ENCODE measurements around the gene PANX3. TPM values are rescaled to one million over a fixed set of nuclear protein-coding genes. Genes with fewer than 3 reads are reported as not detected.

PANX3 gene
- total and polyA plus RNA-seq, 2 of the 13 experiments (the other 11 are each of a cell fraction or from before 2014, with no cell fraction given) = not detected

DNA sequence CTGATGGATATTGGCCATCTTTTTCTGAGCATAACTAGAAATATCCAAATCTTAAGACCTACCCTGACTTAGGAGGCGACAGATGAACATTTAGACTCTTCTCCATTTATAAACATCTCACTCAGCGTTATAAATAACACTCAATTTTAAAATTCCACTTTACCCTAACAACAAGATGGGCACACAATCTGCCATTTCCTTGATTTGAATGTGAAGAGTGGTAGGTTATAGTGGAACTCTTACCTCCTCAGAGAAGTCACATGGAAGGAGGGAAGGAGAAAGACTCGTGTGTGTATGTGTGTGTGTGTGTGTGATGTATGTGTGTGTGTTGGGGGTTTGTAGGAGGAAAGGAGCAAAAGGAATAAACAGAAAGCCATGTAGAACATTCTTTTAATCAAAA, 47.3 kb downstream of the PANX3 start (continued):
- TF ChIP-seq, protein P1, sequence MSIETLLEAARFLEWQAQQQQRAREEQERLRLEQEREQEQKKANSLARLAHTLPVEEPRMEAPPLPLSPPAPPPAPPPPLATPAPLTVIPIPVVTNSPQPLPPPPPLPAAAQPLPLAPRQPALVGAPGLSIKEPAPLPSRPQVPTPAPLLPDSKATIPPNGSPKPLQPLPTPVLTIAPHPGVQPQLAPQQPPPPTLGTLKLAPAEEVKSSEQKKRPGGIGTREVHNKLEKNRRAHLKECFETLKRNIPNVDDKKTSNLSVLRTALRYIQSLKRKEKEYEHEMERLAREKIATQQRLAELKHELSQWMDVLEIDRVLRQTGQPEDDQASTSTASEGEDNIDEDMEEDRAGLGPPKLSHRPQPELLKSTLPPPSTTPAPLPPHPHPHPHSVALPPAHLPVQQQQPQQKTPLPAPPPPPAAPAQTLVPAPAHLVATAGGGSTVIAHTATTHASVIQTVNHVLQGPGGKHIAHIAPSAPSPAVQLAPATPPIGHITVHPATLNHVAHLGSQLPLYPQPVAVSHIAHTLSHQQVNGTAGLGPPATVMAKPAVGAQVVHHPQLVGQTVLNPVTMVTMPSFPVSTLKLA (IDR thresholded peaks at IDR 0.05) = no peak
- TF ChIP-seq ZMYM4 (CRISPR knock-in tag; IDR thresholded peaks at IDR 0.05) (no peak), NRL (CRISPR knock-in tag; IDR thresholded peaks at IDR 0.05; ENCODE audit: borderline replicate concordance) (no peak), DNMT1 (CRISPR knock-in tag; IDR thresholded peaks at IDR 0.05) (no peak), NR1H2 (CRISPR knock-in tag; IDR thresholded peaks at IDR 0.05; ENCODE audit: borderline replicate concordance, low read depth) (no peak), NCOA5 (CRISPR knock-in tag; IDR thresholded peaks at IDR 0.05) (no peak), ZNF816 (CRISPR knock-in tag; IDR thresholded peaks at IDR 0.05; ENCODE audit: borderline replicate concordance) (no peak)
- TF ChIP-seq, protein P2, sequence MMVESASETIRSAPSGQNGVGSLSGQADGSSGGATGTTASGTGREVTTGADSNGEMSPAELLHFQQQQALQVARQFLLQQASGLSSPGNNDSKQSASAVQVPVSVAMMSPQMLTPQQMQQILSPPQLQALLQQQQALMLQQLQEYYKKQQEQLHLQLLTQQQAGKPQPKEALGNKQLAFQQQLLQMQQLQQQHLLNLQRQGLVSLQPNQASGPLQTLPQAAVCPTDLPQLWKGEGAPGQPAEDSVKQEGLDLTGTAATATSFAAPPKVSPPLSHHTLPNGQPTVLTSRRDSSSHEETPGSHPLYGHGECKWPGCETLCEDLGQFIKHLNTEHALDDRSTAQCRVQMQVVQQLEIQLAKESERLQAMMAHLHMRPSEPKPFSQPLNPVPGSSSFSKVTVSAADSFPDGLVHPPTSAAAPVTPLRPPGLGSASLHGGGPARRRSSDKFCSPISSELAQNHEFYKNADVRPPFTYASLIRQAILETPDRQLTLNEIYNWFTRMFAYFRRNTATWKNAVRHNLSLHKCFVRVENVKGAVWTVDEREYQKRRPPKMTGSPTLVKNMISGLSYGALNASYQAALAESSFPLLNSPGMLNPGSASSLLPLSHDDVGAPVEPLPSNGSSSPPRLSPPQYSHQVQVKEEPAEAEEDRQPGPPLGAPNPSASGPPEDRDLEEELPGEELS (CRISPR knock-in tag; IDR thresholded peaks at IDR 0.05) = no peak
- TF ChIP-seq, protein P3, sequence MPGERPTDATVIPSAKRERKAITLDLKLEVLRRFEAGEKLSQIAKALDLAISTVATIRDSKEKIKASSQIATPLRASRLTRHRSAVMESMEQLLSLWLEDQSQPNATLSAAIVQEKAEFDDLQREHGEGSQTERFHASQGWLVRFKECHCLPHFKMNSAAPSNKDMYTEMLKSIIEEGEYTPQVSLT (CRISPR knock-in tag; IDR thresholded peaks at IDR 0.05; ENCODE audit: borderline replicate concordance, low read depth) = no peak
- TF ChIP-seq, protein P4, sequence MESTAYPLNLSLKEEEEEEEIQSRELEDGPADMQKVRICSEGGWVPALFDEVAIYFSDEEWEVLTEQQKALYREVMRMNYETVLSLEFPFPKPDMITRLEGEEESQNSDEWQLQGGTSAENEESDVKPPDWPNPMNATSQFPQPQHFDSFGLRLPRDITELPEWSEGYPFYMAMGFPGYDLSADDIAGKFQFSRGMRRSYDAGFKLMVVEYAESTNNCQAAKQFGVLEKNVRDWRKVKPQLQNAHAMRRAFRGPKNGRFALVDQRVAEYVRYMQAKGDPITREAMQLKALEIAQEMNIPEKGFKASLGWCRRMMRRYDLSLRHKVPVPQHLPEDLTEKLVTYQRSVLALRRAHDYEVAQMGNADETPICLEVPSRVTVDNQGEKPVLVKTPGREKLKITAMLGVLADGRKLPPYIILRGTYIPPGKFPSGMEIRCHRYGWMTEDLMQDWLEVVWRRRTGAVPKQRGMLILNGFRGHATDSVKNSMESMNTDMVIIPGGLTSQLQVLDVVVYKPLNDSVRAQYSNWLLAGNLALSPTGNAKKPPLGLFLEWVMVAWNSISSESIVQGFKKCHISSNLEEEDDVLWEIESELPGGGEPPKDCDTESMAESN (CRISPR knock-in tag; conservative IDR thresholded peaks at IDR 0.05) = no peak
